ENCODE results near the gene DEDD.
"Not testable (repeated sequence)": the region's sequence is repeated elsewhere in the genome, so short reads cannot be mapped to it uniquely, and the experiment has no call there.

Gene DEDD

DNA sequence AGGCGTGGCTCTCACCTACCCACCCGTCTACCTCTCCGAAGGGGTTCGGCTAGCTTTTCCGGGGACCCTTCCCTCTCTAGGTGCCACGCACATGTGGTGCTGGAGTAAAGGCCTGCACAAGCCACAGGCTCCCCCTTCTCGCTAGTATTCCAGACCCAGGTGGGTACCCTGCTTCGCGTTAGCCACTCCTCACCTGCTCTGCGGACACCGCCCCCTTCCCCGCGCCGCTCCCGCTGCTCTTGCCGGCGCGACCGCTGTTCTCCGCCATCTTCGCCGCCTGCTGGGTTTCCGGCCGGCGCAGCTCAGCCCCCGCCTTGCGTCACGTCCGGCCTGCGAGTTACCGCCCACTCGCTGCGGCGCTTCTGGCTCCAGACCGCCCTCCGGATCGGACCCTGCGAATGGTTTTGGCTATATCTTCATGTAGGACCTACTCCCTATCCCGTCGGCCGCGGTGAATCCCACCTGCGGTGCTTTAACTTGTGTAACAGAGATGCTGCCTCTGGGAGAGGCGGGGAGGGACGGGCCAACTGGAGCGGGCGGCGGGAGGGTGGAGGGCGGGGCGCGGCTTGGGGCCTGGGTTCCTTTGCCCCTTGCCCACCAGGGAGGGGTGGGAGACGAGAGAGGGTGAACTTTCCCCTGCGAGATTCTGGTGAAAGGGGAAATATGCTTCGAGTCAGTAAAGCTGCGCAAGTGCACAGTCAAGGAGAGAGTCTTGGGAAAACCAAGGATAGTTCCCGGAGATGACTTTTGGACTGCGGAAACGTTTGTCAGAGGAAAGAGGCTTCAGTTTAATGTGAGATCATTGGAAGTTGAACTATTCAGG, 14.5 kb downstream of the DEDD start, which contains the start of the genes NIT1 and PFDN2:
Gene NIT1 (plus strand): TSS at position 347 of the 823 bp plus-strand sequence. CDS start 72 bp downstream, at position 419.
Gene PFDN2 (minus strand): TSS at position 279 of the 823 bp plus-strand sequence. CDS start 11 bp downstream, at position 268.
- peak; percentile 91 for DNase-seq (ENCODE audit: low spot score)
- TF ChIP-seq, protein P1, sequence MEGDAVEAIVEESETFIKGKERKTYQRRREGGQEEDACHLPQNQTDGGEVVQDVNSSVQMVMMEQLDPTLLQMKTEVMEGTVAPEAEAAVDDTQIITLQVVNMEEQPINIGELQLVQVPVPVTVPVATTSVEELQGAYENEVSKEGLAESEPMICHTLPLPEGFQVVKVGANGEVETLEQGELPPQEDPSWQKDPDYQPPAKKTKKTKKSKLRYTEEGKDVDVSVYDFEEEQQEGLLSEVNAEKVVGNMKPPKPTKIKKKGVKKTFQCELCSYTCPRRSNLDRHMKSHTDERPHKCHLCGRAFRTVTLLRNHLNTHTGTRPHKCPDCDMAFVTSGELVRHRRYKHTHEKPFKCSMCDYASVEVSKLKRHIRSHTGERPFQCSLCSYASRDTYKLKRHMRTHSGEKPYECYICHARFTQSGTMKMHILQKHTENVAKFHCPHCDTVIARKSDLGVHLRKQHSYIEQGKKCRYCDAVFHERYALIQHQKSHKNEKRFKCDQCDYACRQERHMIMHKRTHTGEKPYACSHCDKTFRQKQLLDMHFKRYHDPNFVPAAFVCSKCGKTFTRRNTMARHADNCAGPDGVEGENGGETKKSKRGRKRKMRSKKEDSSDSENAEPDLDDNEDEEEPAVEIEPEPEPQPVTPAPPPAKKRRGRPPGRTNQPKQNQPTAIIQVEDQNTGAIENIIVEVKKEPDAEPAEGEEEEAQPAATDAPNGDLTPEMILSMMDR (IDR thresholded peaks at IDR 0.05): no peak
- H3K27ac ChIP-seq: peak within 1 kb of the TSS; percentile 81 to 96
- peak within 1 kb of the TSS; percentile 94 for H3K4me3 ChIP-seq

DNA sequence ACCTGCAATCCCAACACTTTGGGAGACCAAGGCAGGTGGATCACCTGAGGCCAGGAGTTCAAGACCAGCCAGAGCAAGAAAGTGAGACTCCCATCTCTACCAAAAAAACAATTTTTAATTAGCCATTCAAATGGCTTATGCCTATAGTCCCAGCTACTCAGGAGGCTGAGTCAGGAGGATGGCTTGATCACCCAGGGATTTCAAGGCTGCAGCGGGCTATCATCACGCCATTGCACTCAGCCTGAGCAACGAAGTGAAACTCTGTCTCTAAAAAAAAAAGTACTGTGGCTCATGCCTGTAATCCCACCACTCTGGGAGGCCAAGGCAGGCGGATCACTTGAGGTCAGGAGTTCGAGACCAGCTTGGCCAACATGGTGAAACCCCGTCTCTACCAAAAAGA, 16.5 kb downstream of the DEDD start:
- not testable (repeated sequence) for H3K4me3 ChIP-seq; DNase-seq (ENCODE audit: low spot score); H3K27ac ChIP-seq

DNA sequence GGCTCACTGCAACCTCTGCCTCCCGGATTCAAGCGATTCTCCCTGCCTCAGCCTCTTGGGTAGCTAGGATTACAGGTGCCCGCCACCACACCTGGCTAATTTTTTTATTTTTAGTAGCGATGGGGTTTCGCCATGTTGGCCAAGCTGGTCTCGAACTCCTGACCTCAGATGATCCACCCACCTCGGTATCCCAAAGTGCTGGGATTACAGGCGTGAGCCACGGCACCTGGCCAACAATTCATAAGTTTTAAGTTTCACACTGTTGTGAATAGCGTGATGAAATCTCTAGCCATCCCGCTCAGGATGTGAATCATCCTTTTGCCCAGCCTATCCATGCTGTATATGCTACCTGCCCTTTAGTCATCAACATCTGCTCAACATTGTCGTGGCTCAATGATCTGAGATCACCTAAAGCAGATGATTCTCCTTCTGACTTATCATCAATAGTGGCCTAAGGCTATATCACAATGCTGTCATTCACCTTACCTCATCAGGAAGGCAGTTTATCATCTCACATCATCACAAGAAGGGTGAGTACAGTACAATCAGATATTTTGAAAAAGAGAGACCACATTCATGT, 17.2 kb downstream of the DEDD start:
- no peak for DNase-seq (ENCODE audit: low spot score)
- H3K4me3 ChIP-seq: no peak overlapping the region
- TF ChIP-seq, protein P1 (IDR thresholded peaks at IDR 0.05): no peak

GRCh38 chr1:161114556-161114955, 17.9 kb downstream of the DEDD start:
- TF ChIP-seq, protein P1 (IDR thresholded peaks at IDR 0.05): no peak
- H3K27ac ChIP-seq: no peak overlapping the region
- H3K4me3 ChIP-seq: no peak overlapping the region

More for the DNA sequence above, 17.2 kb downstream of the DEDD start:
- no peak overlapping the region for H3K27ac ChIP-seq

GRCh38 chr1:161113915-161114314, 18.6 kb downstream of the DEDD start:
- H3K27ac ChIP-seq: no peak overlapping the region
- TF ChIP-seq, protein P1 (IDR thresholded peaks at IDR 0.05): no peak
- no peak for DNase-seq (ENCODE audit: low spot score)
- H3K4me3 ChIP-seq: no peak overlapping the region

More at GRCh38 chr1:161114556-161114955, 17.9 kb downstream of the DEDD start:
- no peak for DNase-seq (ENCODE audit: low spot score)

DNA sequence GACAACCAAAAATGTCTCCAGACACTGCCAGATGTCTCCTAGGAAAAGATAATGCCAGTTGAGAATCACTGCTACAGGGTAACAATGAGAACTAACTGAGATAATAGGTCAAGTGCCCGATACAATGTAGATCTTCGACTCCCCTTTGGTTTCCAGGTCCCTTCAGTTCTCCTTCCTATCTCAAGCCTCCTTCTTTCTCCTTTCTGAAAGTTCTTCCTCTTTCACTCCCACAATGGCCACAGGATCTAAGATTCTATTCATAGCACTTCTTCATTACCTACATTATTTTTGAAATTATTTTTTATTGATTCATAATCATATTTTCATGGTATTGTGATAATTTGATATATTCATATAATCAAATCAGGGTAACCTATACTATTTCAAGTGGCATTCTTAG, 20.9 kb downstream of the DEDD start:
- no peak for DNase-seq (ENCODE audit: low spot score)
- TF ChIP-seq, protein P1 (IDR thresholded peaks at IDR 0.05): no peak
- Histone ChIP-seq H3K27ac (no peak overlapping the region), H3K4me3 (no peak overlapping the region)

DNA sequence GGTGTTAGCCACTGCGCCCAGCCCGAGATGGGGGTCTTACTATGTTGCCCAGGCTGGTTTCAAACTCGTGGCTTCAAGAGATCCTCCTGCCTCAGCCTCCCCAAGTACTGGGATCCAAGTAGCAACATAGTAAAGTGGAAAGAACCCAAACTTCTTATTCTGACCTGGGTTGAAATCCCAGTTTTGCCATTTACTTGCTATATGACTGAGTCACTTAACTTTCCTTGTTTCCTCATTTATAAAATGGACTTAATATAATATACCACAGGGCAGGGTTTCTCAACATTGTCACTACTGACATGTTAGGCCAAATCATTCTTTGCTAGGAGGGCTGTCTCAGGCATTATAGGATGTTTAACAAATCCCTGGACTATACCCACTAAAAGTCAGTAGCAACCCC, 21.4 kb downstream of the DEDD start:
- H3K4me3 ChIP-seq: no peak overlapping the region
- no peak for DNase-seq (ENCODE audit: low spot score)
- TF ChIP-seq, protein P1 (IDR thresholded peaks at IDR 0.05): no peak
- no peak overlapping the region for H3K27ac ChIP-seq

All from coronary artery (tissue), 2 donors.